Liver (tissue), 3 donors: ENCODE data around the gene MCCD1.

ENCODE experiments used
- CTCF ChIP-seq: fragments of 150-350 bp; IDR thresholded peaks from 2 replicates; pipeline ENCODE4 v1.5.1; 2017; ENCODE audit warnings: improper control_type of control experiment, low read depth, low read length; ENCODE audit not compliant: missing input control
- EGR1 ChIP-seq, 2 donors: IDR thresholded peaks; 2 replicates each; pipeline ENCODE4 v1.6.1; 2016 to 2018; ENCODE audit warnings: antibody characterized with exemption in 2 of 2, low read depth in 2 of 2
- FOXA1 ChIP-seq: IDR thresholded peaks from 2 replicates; pipeline ENCODE4 v1.6.1; 2016; ENCODE audit warnings: antibody characterized with exemption
- JUND ChIP-seq, 2 donors: IDR thresholded peaks; 2 replicates each; pipeline ENCODE4 v1.6.1; 2016; ENCODE audit warnings: antibody characterized with exemption in 2 of 2
- MAX ChIP-seq: IDR thresholded peaks from 2 replicates; pipeline ENCODE4 v1.6.1; 2016; ENCODE audit warnings: antibody characterized with exemption
- RAD21 ChIP-seq, 2 donors: IDR thresholded peaks; 2 replicates each; pipeline ENCODE4 v1.6.1; 2016; ENCODE audit warnings: antibody characterized with exemption in 2 of 2, mild to moderate bottlenecking in 2 of 2
- RXRA ChIP-seq, 2 donors: IDR thresholded peaks; 2 replicates each; pipeline ENCODE4 v1.6.1; 2017 to 2018; ENCODE audit warnings: antibody characterized with exemption in 2 of 2, mild to moderate bottlenecking in 1 of 2
- SP1 ChIP-seq: IDR thresholded peaks from 2 replicates; pipeline ENCODE4 v1.6.1; 2018; ENCODE audit warnings: antibody characterized with exemption, mild to moderate bottlenecking
- TAF1 ChIP-seq: conservative IDR thresholded peaks from 2 replicates; pipeline ENCODE4 v1.6.1; 2016; ENCODE audit warnings: antibody characterized with exemption, mild to moderate bottlenecking
- TF ChIP-seq, protein P1 (sequence below): IDR thresholded peaks from 2 replicates; pipeline ENCODE4 v1.6.1; 2016; ENCODE audit warnings: antibody characterized with exemption, mild to moderate bottlenecking
- TF ChIP-seq, protein P2 (sequence below): IDR thresholded peaks from 2 replicates; pipeline ENCODE4 v1.6.1; 2016; ENCODE audit warnings: antibody characterized with exemption
- donor health status: healthy.
- donor health status: healthy.

DNA sequence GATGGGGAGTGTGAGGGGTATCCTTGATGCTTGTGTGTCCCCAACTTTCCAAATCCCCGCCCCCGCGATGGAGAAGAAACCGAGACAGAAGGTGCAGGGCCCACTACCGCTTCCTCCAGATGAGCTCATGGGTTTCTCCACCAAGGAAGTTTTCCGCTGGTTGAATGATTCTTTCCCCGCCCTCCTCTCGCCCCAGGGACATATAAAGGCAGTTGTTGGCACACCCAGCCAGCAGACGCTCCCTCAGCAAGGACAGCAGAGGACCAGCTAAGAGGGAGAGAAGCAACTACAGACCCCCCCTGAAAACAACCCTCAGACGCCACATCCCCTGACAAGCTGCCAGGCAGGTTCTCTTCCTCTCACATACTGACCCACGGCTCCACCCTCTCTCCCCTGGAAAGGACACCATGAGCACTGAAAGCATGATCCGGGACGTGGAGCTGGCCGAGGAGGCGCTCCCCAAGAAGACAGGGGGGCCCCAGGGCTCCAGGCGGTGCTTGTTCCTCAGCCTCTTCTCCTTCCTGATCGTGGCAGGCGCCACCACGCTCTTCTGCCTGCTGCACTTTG lies 46.7 kb downstream of the MCCD1 start, which contains the start of gene TNF:
- TF ChIP-seq, protein P1, sequence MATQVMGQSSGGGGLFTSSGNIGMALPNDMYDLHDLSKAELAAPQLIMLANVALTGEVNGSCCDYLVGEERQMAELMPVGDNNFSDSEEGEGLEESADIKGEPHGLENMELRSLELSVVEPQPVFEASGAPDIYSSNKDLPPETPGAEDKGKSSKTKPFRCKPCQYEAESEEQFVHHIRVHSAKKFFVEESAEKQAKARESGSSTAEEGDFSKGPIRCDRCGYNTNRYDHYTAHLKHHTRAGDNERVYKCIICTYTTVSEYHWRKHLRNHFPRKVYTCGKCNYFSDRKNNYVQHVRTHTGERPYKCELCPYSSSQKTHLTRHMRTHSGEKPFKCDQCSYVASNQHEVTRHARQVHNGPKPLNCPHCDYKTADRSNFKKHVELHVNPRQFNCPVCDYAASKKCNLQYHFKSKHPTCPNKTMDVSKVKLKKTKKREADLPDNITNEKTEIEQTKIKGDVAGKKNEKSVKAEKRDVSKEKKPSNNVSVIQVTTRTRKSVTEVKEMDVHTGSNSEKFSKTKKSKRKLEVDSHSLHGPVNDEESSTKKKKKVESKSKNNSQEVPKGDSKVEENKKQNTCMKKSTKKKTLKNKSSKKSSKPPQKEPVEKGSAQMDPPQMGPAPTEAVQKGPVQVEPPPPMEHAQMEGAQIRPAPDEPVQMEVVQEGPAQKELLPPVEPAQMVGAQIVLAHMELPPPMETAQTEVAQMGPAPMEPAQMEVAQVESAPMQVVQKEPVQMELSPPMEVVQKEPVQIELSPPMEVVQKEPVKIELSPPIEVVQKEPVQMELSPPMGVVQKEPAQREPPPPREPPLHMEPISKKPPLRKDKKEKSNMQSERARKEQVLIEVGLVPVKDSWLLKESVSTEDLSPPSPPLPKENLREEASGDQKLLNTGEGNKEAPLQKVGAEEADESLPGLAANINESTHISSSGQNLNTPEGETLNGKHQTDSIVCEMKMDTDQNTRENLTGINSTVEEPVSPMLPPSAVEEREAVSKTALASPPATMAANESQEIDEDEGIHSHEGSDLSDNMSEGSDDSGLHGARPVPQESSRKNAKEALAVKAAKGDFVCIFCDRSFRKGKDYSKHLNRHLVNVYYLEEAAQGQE = no peak
- no peak for TF ChIP-seq RAD21 (IDR thresholded peaks at IDR 0.05)
- no peak for TF ChIP-seq CTCF
- TF ChIP-seq RXRA (IDR thresholded peaks at IDR 0.05) = no peak
- TF ChIP-seq TAF1 = no peak
- no peak for TF ChIP-seq FOXA1
- TF ChIP-seq SP1 = no peak
- no peak for TF ChIP-seq EGR1 (IDR thresholded peaks at IDR 0.05; ENCODE audit: low read depth in 2 of 2)
- TF ChIP-seq, protein P2, sequence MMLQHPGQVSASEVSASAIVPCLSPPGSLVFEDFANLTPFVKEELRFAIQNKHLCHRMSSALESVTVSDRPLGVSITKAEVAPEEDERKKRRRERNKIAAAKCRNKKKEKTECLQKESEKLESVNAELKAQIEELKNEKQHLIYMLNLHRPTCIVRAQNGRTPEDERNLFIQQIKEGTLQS = no peak
- no peak for TF ChIP-seq MAX
- TF ChIP-seq JUND (IDR thresholded peaks at IDR 0.05) = no peak
